Motor neuron (in vitro differentiated cells): ENCODE results near the gene NRG2. TPM values are rescaled to one million over a fixed set of nuclear protein-coding genes. Genes with fewer than 3 reads are reported as not detected.

Experiments
- ATAC-seq, 8 experiments: fragments of 200-7000 bp; cut with Tn5 transposase; replicated peaks in 6 of 8; 2 replicates each; pipeline ENCODE4 v1.8.0; 2021; ENCODE audit warnings: mild to moderate bottlenecking in 8 of 8, moderate library complexity in 8 of 8
- H3K27ac ChIP-seq, 2 donors: fragments of 250-450 bp; sonication (Bioruptor Pico); 2 replicates each; pipeline ENCODE4 v1.9.0; 2021; ENCODE audit warnings: antibody characterized with exemption in 2 of 2, mild to moderate bottlenecking in 2 of 2, moderate library complexity in 1 of 2
- H3K4me1 ChIP-seq, 2 donors: fragments of 250-450 bp; sonication (Bioruptor Pico); replicated peaks in 1 of 2; 2 replicates each; pipeline ENCODE4 v1.6.1; 2021; ENCODE audit warnings: antibody characterized with exemption in 2 of 2, mild to moderate bottlenecking in 2 of 2, moderate library complexity in 1 of 2
- H3K4me3 ChIP-seq, 5 donors: fragments of 250-450 bp; sonication (Bioruptor Pico); 2 replicates each; pipeline ENCODE4 v1.9.0; 2021; ENCODE audit warnings: antibody characterized with exemption in 5 of 5, mild to moderate bottlenecking in 5 of 5, moderate library complexity in 4 of 5
- WGBS, 10 experiments: fragments of 450-650 bp; shearing (Covaris generic); methylation state at CpG; one replicate each; pipeline ENCODE4 v1.0.0; 2022; 5-methylcytosine and 5-hydroxymethylcytosine counted together
- in situ Hi-C, 9 experiments: fragments of 400-800 bp; cut with MboI; loops; one replicate each; pipeline ENCODE4 v1.15.0; 2021; ENCODE audit warnings: low sequenced_read_pairs in 9 of 9, low pct_unique_long_range_greater_than_20kb in 2 of 9; ENCODE audit not compliant: unreplicated experiment in 9 of 9
- total RNA-seq, 8 experiments: library from RNA; unstranded; fragments of 300-600 nt; gene quantifications; 2 replicates each; pipeline versions ENCODE4 v1.2.3 to v1.2.4, GENCODE V29; 2022

Gene NRG2
- total RNA-seq, 8 experiments from 2014 or later: 0.28 to 1.8 (median 0.71) TPM; not detected in 1

DNA sequence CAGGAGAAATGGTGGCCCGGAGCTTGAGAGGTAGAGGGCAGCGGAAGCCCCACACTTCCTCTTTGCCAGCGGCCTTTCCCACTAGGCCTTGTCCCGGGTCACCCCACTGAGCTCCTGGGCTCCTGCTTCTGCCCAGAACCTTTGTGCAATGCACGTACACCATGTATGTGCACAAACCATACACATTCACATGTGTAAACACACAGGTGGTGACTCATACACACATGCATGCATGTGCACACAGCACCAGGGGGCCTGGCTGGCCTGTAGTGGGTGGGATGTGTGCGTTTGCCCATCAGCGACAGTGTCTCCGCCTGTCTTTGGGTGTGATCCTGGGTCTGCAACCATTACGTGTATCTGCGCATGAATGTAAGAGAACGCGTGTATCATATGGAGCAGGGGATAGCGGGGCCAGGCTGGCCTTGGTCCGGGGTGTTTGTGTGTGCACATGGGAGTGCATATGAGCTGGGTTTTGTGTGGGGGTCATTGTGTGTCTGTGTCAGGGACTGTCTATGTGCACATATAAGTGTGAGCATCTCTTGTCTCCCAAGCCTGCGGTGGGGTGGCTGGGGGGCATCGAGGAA lies 203.8 kb downstream of the NRG2 start:
- in situ Hi-C loops: no loop called here
- ATAC-seq: peak in 1 of 8 experiments; percentile 55
- Histone ChIP-seq H3K4me3 (no peak overlapping the region), H3K4me1 (no peaks in the 10 kb centered on the region), H3K27ac (no peak overlapping the region)
- 17 to 95% (median 80%) methylated on average over 1 to 11 of the region's 16 CpGs; no CpG with 5 or more reads in 4 of the 10 experiments for WGBS, 10 experiments

DNA sequence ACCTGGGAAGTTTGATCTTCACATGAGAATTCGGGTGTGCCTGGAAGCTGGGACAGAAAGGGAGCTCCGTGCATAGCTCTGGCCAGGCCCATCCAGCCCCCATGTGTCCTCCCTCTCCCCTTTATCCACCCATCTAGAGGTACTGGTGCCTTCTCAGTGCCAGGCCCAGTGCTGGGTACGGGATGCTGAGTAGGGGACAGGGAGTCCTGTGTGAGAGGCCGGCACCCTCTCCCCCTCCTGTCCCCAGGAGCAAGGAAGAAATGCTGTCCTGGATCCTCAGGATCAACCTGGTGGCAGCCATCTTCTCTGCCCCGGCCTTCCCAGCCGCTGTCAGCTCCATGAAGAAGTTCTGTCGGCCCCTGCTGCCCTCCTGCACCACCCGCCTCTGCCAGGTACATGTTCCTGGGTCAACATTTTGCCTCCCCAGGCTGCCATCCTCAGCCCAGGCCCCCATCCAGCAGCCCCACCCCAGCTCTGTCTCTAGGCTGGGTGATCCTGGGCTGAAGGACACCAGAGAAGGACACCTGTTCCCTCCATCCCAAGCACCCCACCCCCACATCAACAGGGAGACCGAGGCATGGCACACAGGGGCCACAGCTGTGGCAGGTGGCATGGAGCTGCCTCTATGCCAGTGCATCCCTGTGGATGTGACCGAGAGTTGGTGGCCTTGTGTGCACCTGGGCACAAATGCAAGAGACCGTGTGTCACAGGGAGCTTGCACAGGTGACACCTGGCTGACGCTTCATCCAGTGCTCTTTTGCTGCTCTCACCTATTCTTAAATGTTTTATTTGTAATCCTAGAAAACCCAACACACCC lies 204.5 kb downstream of the NRG2 start:
- ATAC-seq: no peak
- Histone ChIP-seq H3K4me1 (no peaks in the 10 kb centered on the region), H3K4me3 (no peak overlapping the region), H3K27ac (no peak overlapping the region)
- in situ Hi-C loops: no loop called here
- WGBS, 10 experiments: 0 to 87% (median 57%) methylated on average over 1 to 4 of the region's 12 CpGs; no CpG with 5 or more reads in 6 of the 10 experiments

DNA sequence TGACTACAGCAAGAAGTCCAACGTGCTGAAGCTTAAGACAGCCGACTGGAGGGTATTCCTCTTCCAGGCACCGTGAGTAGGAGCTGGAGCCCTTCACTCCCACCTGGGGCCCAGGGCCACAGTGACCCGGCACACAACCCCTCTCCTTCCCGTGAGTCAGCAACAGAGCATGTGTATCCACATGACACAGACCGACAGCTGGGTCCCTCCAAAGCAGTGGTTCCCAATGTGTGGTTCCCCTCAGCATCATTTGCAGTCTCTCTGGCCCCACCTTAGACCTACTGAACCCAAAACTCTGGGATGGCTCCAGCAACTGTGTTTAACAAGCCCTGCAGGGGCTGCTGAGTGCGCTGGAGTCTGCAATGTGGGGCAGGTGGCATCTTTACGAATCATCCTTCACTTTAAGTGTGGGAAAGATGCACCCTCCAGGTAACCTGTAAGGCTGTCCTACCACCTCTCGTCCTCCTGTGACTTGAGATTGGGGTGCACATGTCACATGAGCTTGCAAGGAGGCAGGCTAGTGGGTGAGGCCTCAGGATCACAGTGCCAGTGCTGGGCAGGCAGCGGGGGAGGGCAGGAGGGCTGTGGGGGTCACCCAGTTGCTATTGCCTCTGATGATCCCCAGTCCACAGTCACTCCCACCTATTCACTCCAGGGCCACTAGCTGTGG lies 205.3 kb downstream of the NRG2 start:
- in situ Hi-C loops: no loop called here
- Histone ChIP-seq H3K4me1 (no peaks in the 10 kb centered on the region), H3K4me3 (no peak overlapping the region), H3K27ac (no peak overlapping the region)
- no peak for ATAC-seq
- 27 to 100% (median 58%) methylated on average over 1 to 3 of the region's 10 CpGs; no CpG with 5 or more reads in 2 of the 10 experiments for WGBS, 10 experiments

DNA sequence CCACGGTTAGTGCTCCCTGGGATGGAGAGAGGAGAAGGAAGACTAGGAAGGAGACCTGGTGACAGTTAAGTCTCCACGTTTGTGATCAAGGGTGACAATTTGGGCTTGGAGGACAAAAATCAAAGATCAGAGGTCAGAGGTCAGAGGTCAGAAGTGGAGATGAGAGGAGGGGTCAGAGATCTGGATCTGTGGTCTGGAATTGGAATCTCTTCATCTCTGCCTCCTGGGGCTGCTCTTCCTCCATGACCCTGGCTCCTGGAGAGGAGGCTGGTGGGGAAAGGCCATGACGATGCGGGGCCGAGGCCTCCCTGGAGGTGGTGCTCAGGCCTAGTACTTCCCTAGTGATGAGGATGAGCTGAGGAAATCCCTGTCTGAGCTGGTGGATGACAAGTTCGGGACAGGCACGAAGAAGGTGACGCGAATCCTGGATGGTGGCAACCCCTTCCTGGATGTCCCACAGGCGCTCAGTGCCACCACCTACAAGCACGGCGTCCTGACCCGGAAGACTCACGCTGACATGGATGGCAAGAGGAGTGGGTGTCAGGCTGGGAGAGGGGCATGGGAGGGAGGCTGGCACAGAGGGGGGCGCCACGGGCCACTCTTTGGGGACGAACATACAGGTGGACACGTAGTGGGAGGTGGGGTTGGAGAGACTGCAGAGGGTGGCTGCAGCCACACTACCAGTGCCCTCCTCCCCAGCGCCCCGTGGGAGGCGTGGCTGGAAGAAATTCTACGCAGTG lies 206.5 kb downstream of the NRG2 start:
- Histone ChIP-seq H3K27ac (no peak overlapping the region), H3K4me3 (no peak overlapping the region), H3K4me1 (no peaks in the 10 kb centered on the region)
- no peak for ATAC-seq
- 0 to 100% (median 80%) methylated on average over 1 to 11 of the region's 22 CpGs; no CpG with 5 or more reads in 4 of the 10 experiments for WGBS, 10 experiments
- in situ Hi-C loops: no loop called here

DNA sequence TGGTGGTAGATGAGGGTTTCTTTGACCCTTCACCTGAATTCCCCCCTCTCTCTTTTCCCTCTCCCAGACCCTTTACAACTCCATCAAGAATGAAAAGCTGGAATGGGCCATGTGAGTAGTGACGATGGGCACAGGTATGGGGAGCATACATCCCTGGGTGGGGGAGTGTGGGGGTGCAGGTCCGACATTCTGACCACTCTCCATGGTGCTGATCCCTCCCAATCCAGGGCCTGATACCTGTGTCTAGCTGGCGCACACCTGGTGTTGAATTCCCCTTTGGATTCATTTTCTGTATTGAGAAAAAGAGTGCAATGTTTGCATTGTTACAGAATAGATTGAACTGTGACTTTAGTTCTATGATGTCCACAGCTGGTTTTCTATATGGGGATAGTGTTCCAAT lies 207.4 kb downstream of the NRG2 start:
- H3K27ac ChIP-seq: no peak overlapping the region
- in situ Hi-C loops: no loop called here
- WGBS, 10 experiments: 50 to 83% (median 70%) methylated on average over 1 to 2 of the region's 3 CpGs; no CpG with 5 or more reads in 7 of the 10 experiments
- H3K4me1 ChIP-seq: no peaks in the 10 kb centered on the region
- no peak for ATAC-seq
- no peak overlapping the region for H3K4me3 ChIP-seq

DNA sequence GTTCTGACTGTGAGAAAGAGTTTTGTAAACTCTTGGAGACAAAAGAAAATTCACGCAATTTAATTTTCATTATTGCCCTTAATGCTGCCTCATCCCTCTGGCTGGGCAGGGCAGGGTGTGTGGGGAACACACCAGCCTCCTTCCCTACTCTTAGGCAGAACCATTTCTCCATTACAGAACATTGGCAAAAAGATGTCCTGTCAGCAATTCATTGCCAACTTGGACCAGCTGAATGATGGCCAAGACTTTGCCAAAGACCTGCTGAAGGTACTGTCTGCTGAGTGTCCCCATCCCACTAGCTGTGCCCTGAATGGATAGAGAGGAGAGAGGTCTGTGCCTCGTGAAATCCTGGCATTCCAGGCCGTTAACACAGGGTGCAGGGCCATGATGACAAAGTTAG lies 209.6 kb downstream of the NRG2 start:
- Histone ChIP-seq H3K4me1 (no peaks in the 10 kb centered on the region), H3K27ac (no peak overlapping the region), H3K4me3 (no peak overlapping the region)
- in situ Hi-C loops: no loop called here
- 0 to 71% (median 20%) methylated on average over 1 to 3 of the region's 3 CpGs; no CpG with 5 or more reads in 4 of the 10 experiments for WGBS, 10 experiments
- ATAC-seq: no peak

DNA sequence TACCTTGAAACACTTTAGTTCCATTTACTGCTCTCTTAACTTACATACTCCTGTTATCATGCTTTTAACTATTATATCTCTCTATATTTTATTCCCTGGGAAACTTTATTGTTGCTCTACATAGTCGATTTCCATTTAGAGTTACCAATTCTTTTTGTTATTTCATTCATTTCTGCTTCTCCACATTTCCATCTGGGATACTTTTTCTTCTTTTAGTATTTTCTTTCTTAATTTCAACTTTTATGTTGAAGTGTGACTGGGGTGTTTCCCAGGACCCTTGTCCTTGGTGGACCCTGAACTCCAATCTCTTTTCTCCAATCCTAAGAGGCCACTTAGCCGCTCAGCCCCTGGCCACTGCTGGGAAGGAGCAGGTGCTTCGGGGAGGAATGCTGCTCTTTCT lies 211.5 kb downstream of the NRG2 start:
- WGBS, 10 experiments: 5 to 82% (median 45%) methylated on average over 1 to 3 of the region's 3 CpGs
- no peak for ATAC-seq
- H3K4me1 ChIP-seq: no peaks in the 10 kb centered on the region
- no peak overlapping the region for H3K27ac ChIP-seq
- in situ Hi-C loops: no loop called here
- no peak overlapping the region for H3K4me3 ChIP-seq

DNA sequence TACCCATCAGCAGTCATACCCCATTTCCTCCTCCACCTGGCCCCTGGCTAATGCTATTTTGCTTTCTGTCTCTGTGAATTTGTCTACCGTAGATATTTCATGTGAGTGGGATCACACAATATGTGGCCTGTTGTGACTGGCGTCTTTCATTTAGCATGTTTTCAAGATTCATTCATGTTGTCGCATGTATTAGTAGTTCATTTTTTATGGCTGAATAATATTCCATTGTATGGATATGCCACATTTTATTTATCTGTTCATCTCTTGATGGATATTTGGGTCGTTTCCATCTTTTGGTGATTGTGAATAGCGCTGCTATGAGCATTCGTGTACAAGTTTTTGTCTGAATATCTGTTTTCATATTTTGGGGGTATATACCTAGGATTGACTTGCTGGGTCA lies 213.6 kb downstream of the NRG2 start:
- Histone ChIP-seq H3K27ac (no peak overlapping the region), H3K4me3 (no peak overlapping the region), H3K4me1 (no peaks in the 10 kb centered on the region)
- ATAC-seq: no peak
- in situ Hi-C loops: no loop called here
- 34 to 100% (median 70%) methylated on average over 1 to 6 of the region's 6 CpGs for WGBS, 10 experiments

DNA sequence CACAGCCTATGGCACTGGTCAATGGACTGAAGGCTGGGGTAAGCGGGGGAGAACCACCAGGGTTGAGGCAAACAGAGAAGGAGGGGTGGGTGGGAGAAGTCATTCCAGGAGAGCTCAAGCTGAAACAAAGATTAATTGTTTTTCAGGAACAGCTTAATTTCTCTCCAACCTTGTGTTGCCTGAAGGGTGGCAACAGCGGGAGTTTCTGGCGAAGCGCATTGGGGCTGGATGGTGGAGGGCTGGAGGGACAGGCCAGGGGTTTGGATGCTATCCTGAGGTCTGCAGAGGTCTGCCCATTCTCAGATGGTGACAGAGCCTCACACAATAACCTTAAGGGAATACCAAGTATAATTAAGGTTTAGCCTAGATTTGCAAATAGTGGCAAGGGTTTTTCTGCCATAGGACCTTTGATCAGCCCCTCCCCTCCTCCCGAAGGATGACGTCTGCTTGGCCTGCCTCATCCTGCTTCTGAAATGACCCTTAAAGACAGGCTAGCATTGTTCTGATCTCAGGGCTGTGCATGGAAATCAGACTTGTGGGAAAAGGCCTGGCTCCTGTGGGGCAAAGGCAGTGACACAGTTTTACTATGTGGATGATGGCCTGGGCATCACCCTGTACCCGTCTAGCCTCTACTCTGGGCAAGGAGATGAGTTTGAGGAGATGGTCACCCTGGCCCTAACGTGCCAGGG lies 214.7 kb downstream of the NRG2 start:
- Histone ChIP-seq H3K27ac (no peak overlapping the region), H3K4me1 (no peaks in the 10 kb centered on the region), H3K4me3 (no peak overlapping the region)
- 77 to 100% (median 84%) methylated on average over 1 to 5 of the region's 8 CpGs; no CpG with 5 or more reads in 4 of the 10 experiments for WGBS, 10 experiments
- in situ Hi-C loops: no loop called here
- ATAC-seq: no peak

DNA sequence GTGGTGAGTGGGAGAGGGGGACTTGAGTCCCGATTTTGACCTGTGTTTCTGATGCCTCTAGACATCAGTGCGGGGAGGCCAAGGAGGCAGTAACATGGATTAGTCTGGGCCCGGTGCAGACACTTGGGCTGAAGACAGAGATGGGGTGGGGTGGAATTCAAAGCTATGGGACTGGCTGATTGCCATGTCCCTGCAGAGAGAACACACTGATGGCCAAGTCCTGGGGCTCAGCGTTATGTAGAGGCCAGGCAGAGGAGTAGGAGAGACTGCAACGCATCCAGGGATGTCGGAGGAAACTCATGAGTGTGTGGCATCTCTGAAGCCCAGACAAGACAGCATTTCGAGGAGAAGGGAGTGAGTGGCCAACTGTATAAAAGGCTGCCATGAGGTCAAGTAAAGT lies 217.4 kb downstream of the NRG2 start:
- ATAC-seq: peak in 2 of 8 experiments; percentile 92 to 96
- Histone ChIP-seq H3K27ac (no peak overlapping the region), H3K4me1 (no peaks in the 10 kb centered on the region), H3K4me3 (no peak overlapping the region)
- WGBS, 10 experiments: 0 to 67% (median 57%) methylated on average over 1 to 4 of the region's 7 CpGs; no CpG with 5 or more reads in 3 of the 10 experiments
- in situ Hi-C loops: no loop called here

DNA sequence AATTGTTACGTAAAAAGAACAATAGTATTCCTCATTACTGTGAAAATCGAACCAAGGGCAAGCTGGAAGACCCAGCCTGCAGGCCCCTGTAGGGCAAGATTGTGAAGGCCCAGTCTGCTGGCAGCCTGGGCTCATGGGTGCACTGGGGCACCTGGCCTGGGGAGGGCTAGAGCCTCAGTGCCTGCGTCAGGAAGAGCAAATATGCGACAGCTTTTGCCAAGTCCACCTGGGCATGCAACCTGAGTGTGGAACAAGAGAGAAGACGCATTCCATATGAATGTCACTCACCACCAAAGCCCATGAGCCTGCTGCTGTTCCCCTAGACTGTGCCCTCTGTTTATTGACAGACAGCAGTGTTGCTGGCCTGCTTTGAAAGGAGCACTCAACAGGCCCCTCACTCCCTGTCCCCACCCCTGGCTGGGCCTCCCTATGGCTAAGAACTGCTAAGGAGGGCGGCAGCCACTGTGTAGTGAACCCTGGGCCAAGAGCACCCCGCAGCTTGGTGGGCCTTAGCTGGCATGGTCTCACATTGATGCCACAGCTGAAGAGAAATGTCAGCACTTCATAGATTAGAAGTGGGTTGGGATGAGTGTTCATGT lies 219.2 kb downstream of the NRG2 start:
- in situ Hi-C loops: no loop called here
- 50 to 80% (median 71%) methylated on average over 1 to 4 of the region's 7 CpGs; no CpG with 5 or more reads in 1 of the 10 experiments for WGBS, 10 experiments
- peak in 1 of 8 experiments; percentile 45 for ATAC-seq
- H3K4me3 ChIP-seq: no peak overlapping the region
- H3K27ac ChIP-seq: no peak overlapping the region
- no peaks in the 10 kb centered on the region for H3K4me1 ChIP-seq
